Measurements from ENCODE around the gene LRFN2. TPM values are rescaled to one million over a fixed set of nuclear protein-coding genes. Genes with fewer than 3 reads are reported as not detected.

Gene LRFN2
- total and polyA plus RNA-seq, 2 donors from 2014 or later, result not detected

- Histone ChIP-seq H3K4me3 (ENCODE audit: low read length in 3 of 3) (no peak overlapping the region), H3K9ac (ENCODE audit: low read length in 3 of 3) (no peak overlapping the region), H3K27ac (ENCODE audit: low read depth in 2 of 2, low read length in 2 of 2) (no peak overlapping the region), H3K9me3 (ENCODE audit: control insufficient read depth in 2 of 3, insufficient read depth in 1 of 3, low read length in 3 of 3) (no peaks in the 10 kb centered on the region), H3K36me3 (ENCODE audit: control insufficient read depth in 2 of 3, insufficient read depth in 3 of 3, low read length in 3 of 3) (no peaks in the 10 kb centered on the region), H3K4me1 (ENCODE audit: control insufficient read depth in 2 of 3, insufficient read depth in 2 of 3, low read depth in 1 of 3, low read length in 3 of 3) (no peaks in the 10 kb centered on the region), H3K27me3 (ENCODE audit: control insufficient read depth, insufficient read depth, low read length) (no peaks in the 10 kb centered on the region)
- intact Hi-C loops (cut with DNase I), result no loop called here
- FAIRE-seq (no peak), DNase-seq (no peak)
- TF ChIP-seq CTCF (IDR thresholded peaks at IDR 0.05; ENCODE audit: borderline replicate concordance, extremely low read depth, insufficient read depth), result no peak
Observed at GRCh38 chr6:40532349-40533000, 54.7 kb downstream of the LRFN2 start.

- no peak for TF ChIP-seq CTCF (IDR thresholded peaks at IDR 0.05; ENCODE audit: borderline replicate concordance, extremely low read depth, insufficient read depth)
- no peak for FAIRE-seq
- intact Hi-C loops (cut with DNase I), result no loop called here
- Histone ChIP-seq H3K9me3 (ENCODE audit: control insufficient read depth in 2 of 3, insufficient read depth in 1 of 3, low read length in 3 of 3) (no peaks in the 10 kb centered on the region), H3K4me3 (ENCODE audit: low read length in 3 of 3) (no peak overlapping the region), H3K9ac (ENCODE audit: low read length in 3 of 3) (no peak overlapping the region), H3K27ac (ENCODE audit: low read depth in 2 of 2, low read length in 2 of 2) (no peak overlapping the region), H3K36me3 (ENCODE audit: control insufficient read depth in 2 of 3, insufficient read depth in 3 of 3, low read length in 3 of 3) (no peaks in the 10 kb centered on the region), H3K4me1 (ENCODE audit: control insufficient read depth in 2 of 3, insufficient read depth in 2 of 3, low read depth in 1 of 3, low read length in 3 of 3) (no peaks in the 10 kb centered on the region), H3K27me3 (ENCODE audit: control insufficient read depth, insufficient read depth, low read length) (no peaks in the 10 kb centered on the region)
- no peak for DNase-seq
Observed at GRCh38 chr6:40529919-40530318, 57.2 kb downstream of the LRFN2 start.

GRCh38 chr6:40529040-40529439 is 58.1 kb downstream of the LRFN2 start:
- no peak for FAIRE-seq

More at GRCh38 chr6:40529040-40529439, 58.1 kb downstream of the LRFN2 start:
- H3K9ac ChIP-seq (ENCODE audit: low read length in 3 of 3), result no peak overlapping the region
- H3K9me3 ChIP-seq (ENCODE audit: control insufficient read depth in 2 of 3, insufficient read depth in 1 of 3, low read length in 3 of 3), result no peaks in the 10 kb centered on the region
- H3K4me3 ChIP-seq (ENCODE audit: low read length in 3 of 3), result no peak overlapping the region
- DNase-seq, result no peak
- no peaks in the 10 kb centered on the region for H3K36me3 ChIP-seq (ENCODE audit: control insufficient read depth in 2 of 3, insufficient read depth in 3 of 3, low read length in 3 of 3)
- no peaks in the 10 kb centered on the region for H3K27me3 ChIP-seq (ENCODE audit: control insufficient read depth, insufficient read depth, low read length)
- intact Hi-C loops (cut with DNase I), result no loop called here
- H3K4me1 ChIP-seq (ENCODE audit: control insufficient read depth in 2 of 3, insufficient read depth in 2 of 3, low read depth in 1 of 3, low read length in 3 of 3), result no peaks in the 10 kb centered on the region
- TF ChIP-seq CTCF (IDR thresholded peaks at IDR 0.05; ENCODE audit: borderline replicate concordance, extremely low read depth, insufficient read depth), result no peak
- no peak overlapping the region for H3K27ac ChIP-seq (ENCODE audit: low read depth in 2 of 2, low read length in 2 of 2)

Data from kidney (tissue), 14 donors.